GM18951 (cell line): ENCODE results near the gene SLC9A1.
"Not testable (repeated sequence)": the region's sequence is repeated elsewhere in the genome, so short reads cannot be mapped to it uniquely, and the experiment has no call there.

Experiments
- POLR2A ChIP-seq: IDR thresholded peaks from 4 replicates; pipeline ENCODE4 v1.6.1; 2011; ENCODE audit warnings: mild to moderate bottlenecking; ENCODE audit not compliant: insufficient read length, insufficient read depth; ENCODE audit errors: extremely low read depth
- in situ Hi-C: fragments of 300-500 bp; cut with MboI; formaldehyde crosslinking; loops from one replicate; pipeline ENCODE4 v1.12.0; 2022; ENCODE audit warnings: low sequenced_read_pairs, mixed read lengths, inconsistent platforms; ENCODE audit not compliant: unreplicated experiment

The SLC9A1 gene

GRCh38 chr1:27135541-27136235 lies 19.2 kb downstream of the SLC9A1 start:
- in situ Hi-C loops: no loop called here
- no peak for TF ChIP-seq POLR2A

DNA sequence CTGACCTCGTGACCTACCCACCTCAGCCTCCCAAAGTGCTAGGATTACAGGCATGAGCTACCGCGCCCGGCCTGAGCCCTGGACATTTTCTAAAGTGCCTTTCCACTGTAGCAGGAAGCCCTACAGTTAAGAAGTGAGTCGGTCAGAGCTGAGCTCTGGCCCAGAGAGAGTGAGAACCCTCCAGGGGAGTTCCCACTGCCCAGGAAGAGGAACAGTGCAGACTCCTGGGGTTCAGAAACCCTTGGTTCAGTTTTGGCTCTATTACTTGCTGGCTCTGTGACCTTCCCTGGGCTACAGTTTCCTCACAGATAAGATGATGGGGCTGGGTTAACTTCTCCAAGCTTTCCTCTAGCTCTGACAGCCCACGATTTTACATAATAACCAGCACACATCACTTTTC lies 20.9 kb downstream of the SLC9A1 start:
- no peak for TF ChIP-seq POLR2A
- in situ Hi-C loops: no loop called here

GRCh38 chr1:27133158-27133557 lies 21.8 kb downstream of the SLC9A1 start:
- in situ Hi-C loops: no loop called here
- TF ChIP-seq POLR2A: no peak

- in situ Hi-C loops: no loop called here
- no peak for TF ChIP-seq POLR2A
Observed at GRCh38 chr1:27132624-27133023, 22.3 kb downstream of the SLC9A1 start.

- no peak for TF ChIP-seq POLR2A
Observed at GRCh38 chr1:27132147-27132546, 22.8 kb downstream of the SLC9A1 start.

GRCh38 chr1:27130798-27131197 lies 24.1 kb downstream of the SLC9A1 start:
- in situ Hi-C loops: no loop called here
- no peak for TF ChIP-seq POLR2A

More at GRCh38 chr1:27132147-27132546, 22.8 kb downstream of the SLC9A1 start:
- in situ Hi-C loops: no loop called here

DNA sequence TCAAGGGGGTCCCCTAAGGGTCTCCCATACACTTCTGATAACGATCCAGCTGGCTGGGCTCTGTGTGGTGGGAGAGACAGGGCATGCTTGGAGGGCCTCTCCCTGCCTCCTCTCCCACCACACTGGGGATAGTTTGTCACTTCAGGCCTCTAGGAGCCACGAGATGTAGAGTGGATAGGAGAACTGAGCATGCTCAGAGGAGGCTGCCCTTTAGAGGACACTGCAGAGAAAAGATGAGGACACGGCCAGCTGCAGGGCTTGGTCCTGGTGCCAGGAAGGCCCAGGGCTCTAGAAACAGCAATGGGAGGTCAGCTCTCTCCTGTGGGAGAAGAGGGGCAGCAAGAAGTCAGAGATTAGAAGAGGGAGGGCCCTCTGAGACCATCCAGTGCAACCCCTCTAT lies 25.7 kb downstream of the SLC9A1 start:
- in situ Hi-C loops: no loop called here
- no peak for TF ChIP-seq POLR2A

GRCh38 chr1:27127419-27127818 lies 27.5 kb downstream of the SLC9A1 start:
- no peak for TF ChIP-seq POLR2A
- in situ Hi-C loops: no loop called here

DNA sequence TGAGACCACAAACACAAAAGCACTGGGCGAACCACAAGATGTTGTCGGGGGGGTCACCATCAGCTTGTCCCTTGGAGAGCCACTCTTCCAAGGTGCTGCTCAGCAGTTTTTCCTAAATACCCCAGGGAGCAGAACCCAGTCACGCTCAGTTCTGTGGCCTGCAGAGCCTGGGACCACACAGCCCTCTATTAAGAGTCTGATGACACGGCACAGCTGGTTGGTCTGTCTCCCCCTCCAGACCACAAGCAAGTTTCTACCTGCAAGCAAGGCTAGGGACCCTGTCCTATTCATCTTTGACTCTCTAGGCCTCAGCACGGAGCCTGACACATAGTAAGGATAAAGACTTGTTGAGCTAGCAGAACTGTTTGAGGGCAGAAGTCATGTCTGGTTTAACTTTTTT lies 28.5 kb downstream of the SLC9A1 start:
- in situ Hi-C loops: no loop called here
- TF ChIP-seq POLR2A: no peak

DNA sequence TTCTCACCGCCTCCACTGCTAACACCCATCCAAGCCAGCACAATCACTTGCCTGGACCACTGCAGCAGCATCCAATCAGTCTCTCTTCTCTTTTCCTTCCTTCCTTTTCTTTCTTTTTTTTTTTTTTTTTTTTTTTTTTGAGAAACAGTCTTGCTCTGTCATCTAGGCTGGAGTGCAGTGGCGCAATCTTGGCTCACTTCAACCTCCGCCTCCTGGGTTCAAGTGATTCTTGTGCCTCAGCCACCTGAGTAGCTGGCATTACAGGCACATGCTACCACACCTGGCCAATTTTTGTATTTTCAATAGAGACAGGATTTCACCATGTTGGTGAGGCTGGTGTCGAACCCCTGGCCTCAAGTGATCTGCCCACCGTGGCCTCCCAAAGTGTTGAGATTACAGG lies 29.8 kb downstream of the SLC9A1 start:
- in situ Hi-C loops: not testable (repeated sequence)

- no peak for TF ChIP-seq POLR2A
- in situ Hi-C loops: no loop called here
Observed at GRCh38 chr1:27124405-27124804, 30.5 kb downstream of the SLC9A1 start.

GRCh38 chr1:27122652-27123051 lies 32.3 kb downstream of the SLC9A1 start:
- TF ChIP-seq POLR2A: no peak

DNA sequence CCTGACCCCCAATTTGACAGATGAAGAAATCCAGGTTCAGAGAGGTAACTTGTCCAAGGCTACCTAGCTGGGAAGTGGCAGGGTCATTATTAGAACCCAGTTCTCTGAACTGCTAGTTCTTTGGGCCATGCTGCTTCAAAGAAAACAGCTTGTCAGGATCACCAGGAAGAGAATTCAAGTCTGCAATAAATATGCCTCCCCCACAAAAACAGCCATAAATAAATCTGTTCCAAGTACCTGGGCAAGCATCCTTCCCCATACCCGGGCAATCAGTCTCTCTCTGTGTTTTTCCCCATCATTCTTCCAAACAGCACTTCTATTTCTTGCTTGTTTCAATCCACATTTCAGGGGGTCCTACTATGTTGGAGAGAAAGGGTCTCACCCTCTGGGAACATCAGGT lies 34.1 kb downstream of the SLC9A1 start:
- in situ Hi-C loops: no loop called here
- no peak for TF ChIP-seq POLR2A

More at GRCh38 chr1:27122652-27123051, 32.3 kb downstream of the SLC9A1 start:
- in situ Hi-C loops: no loop called here

DNA sequence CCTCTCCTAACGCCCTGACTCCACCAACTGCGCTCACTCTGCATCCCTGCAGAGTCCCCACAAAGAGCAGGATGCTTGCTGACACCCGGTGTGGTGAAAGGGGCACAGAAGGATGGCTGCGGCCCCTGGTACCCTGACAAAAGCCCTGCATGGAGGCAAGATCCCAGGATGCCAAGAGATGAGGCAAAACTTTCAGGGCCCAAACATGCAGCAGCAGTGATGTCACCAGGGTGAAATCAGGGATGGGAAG lies 36.6 kb downstream of the SLC9A1 start:
- no peak for TF ChIP-seq POLR2A
- in situ Hi-C loops: no loop called here
